HG02840 (cell line): ENCODE data around the gene KRTAP10-11.
"Not testable (repeated sequence)": the region's sequence is repeated elsewhere in the genome, so short reads cannot be mapped to it uniquely, and the experiment has no call there.

Source experiments
- ATAC-seq: cut with Tn5 transposase; IDR thresholded peaks from one replicate; pipeline ENCODE4 v1.9.1; 2021; ENCODE audit warnings: mild to moderate bottlenecking, moderate library complexity, moderate number of reproducible peaks; ENCODE audit not compliant: unreplicated experiment, low FRiP score

KRTAP10-11 gene

GRCh38 chr21:44637851-44638348 is 8.3 kb upstream of the KRTAP10-11 start:
- not testable (repeated sequence) for ATAC-seq

DNA sequence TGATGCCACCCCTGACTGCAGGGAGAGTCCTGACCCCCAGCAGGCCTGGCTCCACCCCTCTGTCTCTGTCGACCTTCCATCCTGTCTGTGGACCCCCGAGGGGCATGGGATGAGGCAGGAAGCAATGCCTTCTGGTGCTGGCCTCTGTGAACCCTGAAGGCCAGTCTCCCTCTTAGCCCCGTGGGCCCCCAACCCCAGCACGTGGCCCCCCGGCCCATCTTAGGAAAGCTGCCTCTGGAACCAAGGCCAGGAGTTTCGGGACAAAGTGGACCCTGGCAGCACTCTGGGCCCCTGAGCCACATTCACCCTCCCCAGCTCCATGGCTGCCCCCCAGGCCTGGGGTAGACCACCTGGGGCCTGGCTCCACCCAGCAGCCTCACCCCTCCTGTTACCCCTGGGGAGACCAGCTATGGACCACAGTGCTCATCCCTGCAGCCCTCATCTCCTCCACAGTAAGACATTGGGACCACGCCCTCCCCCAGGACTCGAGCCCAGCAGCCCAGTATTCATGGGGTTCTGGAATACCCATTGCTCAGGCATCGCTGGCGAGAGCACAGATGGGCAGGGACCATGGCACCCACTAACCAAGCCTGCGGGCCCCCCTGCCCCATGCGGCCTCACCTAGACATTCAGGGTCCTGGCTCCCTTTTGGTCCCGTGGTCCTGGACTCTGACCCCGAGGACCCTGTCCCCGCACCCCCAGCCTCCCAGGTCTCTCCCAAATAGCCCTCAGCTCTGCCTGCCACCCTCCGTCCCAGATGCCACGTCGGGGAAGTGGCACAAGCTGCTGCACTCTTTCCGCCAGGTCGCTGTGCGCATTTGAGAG is 7.5 kb upstream of the KRTAP10-11 start:
- not testable (repeated sequence) for ATAC-seq

GRCh38 chr21:44639331-44639655 is 6.9 kb upstream of the KRTAP10-11 start:
- ATAC-seq, result no peak

DNA sequence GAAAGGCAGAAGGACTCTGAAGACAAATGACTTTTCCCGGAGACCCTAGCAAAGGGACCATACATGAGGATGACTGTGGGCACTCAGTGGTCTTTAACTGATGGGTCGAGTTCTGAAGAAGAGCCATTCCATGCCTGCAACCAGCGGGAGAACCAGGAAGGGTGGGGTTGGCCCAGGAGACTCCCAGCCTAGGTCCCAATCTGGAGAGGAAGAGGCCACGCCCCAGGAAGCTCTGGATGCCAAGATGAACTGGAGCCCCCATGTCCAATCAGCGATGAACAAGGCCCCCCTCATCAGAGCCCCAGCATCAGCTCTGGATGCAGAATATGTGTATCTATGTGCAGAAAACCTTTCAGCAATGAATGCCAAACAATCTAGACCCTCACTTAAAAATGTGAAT is 5.5 kb upstream of the KRTAP10-11 start:
- no peak for ATAC-seq

GRCh38 chr21:44643741-44644310 is 2.4 kb upstream of the KRTAP10-11 start:
- no peak for ATAC-seq

DNA sequence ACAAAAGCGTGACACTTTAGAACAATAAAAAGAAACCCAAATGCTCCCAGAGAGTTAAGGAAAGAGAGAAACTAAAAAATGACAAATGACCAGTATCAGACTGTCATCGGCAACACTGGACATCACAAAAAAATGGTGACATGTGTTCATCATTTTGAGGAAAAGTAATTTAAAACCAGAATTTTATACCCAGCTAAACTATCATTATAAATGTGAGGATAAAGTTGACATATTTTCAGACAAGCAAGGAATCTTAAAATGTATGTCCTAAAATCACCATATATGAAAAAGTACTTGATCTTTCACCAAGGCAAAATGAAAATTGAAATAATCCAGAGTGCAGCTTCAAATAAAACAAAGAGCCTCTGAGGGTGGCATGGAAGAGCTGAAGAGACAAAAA is 1.3 kb upstream of the KRTAP10-11 start:
- no peak for ATAC-seq

DNA sequence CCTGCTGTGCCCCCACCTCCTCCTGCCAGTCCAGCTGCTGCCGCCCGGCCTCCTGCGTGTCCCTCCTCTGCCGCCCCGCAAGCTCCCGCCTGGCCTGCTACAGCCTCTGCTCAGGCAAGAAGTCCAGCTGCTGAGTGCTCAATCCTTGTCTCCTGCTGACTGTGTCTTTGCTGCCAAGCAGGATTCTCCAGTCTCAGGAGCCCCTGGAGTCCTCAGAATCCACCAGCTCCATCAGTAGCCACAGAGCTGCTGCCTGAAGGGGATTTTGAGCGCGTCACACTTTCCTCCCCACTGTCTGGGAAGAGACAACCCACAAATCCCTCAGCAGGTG is 973 bp downstream of the KRTAP10-11 start:
- ATAC-seq, result no peak

DNA sequence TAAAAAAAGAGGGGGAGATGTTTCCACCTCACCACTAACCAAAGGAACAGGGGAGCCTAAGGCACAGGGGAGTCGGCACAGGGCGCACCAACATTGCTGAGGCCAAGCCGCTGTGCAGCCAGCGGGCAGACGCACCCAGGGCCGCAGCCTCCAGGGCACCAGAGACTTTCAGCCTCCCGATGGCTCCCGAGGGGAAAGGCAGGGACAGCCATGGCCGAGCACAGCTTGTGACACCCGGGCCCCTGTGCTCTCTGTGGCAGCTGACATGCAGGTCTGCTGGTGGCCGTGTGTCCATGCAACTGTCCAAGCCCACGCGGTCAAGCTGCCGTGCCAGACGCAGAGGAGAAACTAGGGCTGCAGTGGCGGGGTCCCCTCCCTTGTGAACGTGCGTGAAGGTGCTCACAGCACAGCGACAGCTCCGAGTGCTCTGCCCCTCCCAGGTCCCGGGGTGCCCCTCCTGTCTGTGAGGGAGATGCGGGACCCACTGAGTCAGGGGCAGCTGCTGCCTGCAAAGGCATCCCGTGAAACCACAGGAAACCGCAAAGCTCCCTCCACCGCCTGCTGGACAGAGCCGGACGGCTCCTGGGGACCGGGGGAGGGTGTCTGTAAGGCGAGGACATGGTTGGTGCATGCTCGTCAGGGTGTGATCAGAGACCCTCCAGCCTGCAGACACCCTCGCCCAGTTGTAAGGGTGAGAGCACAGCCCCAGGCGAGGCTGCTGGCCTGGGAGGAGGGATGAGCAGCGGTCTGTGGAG is 2.5 kb downstream of the KRTAP10-11 start:
- no peak for ATAC-seq

- ATAC-seq, result no peak
Observed at GRCh38 chr21:44649521-44650100, 3.4 kb downstream of the KRTAP10-11 start.

GRCh38 chr21:44650265-44650972 is 4.2 kb downstream of the KRTAP10-11 start:
- ATAC-seq, result no peak

- ATAC-seq, result no peak
Observed at GRCh38 chr21:44650973-44651675, 4.9 kb downstream of the KRTAP10-11 start.

GRCh38 chr21:44653123-44653522 is 6.9 kb downstream of the KRTAP10-11 start:
- ATAC-seq, result no peak

GRCh38 chr21:44653656-44654575 is 7.7 kb downstream of the KRTAP10-11 start:
- ATAC-seq, result no peak

DNA sequence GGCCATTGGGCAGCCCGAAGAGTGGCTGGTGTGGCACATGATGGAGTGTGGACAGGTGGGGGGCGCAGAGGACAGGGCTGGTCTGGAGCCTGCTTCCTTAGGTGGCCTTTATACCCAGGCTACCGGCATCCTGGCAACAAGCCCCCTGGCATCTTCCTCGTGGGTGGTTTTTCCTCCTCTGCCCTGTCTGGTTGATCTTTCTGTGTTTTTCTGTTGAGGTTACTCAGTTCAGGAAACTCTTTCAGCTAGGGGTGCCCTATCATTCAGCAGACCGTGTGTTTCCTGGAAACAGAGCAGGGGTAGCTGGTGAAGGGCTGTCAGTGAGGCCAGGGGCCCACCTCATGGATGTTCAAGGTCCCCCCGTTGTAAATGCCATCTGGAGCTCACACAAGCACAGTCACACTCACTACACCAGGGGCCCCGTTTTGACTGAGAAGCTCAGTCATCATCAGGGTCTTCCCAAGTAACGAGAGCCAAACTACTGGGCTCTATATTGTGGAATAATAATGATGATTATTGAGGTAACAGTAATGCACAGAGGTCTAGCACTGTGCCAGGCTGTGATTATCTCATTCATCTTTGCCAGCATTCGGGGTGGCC is 8.5 kb downstream of the KRTAP10-11 start, which contains the start of gene KRTAP12-4:
KRTAP12-4 (minus strand) TSS at position 84 of the 600 bp plus-strand sequence; CDS start at position 39, 45 bp downstream.
- ATAC-seq, result no peak

DNA sequence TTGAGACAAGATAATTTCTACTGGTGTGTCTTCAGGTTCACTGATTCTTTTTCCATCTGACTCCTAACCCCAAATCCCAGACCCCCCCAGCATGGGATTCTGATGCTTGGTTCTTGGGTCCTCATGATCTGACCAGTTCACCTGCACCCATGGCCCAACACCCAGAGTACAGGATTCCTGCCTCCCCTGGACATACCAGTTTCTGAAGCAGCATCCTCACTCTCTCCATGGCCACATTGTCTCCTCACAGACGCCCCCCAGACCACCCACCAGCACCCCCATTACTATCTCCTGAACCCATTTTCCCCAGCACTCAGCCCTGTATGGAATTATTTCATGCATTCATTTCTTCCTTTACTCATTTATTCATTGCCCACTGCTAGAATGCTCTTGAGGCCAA is 10.7 kb downstream of the KRTAP10-11 start:
- ATAC-seq, result no peak

DNA sequence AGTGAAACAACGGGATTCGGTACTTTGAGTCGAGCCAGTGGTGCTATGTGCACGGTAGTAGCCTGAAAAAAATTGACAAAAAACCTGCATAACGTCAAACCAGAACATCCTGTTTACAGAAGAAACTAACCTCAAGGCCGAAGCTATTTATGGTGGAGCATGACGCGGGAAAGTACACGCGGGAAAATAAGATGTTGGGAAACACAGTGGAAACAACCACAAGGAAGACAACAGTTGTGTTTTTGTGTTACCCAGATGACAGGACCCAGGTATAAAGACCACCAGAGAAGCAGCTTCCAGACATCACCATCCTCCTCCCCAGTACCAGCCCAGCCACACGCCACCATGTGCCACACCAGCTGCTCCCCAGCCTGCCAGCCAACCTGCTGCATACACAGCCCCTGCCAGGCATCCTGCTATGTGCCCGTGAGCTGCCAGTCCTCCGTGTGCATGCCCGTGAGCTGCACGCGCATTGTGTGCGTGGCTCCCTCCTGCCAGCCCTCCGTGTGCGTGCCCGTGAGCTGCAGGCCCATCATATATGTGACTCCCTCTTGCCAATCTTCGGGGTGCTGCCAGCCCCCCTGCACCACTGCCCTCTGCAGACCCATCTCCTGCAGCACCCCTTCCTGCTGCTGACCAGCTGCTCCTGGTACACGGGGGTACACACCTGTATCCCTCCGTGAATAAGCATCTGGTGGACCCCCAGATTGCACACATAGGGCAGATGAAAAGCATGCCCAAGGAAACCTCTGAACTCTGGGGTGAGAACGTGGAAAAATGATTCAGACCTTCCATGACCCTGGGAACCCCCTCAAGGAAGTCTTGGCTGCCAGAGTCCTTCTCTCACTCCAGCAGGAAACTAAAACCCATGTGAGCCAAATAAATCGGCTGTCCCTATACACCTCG is 11.7 kb downstream of the KRTAP10-11 start, which contains the start of gene KRTAP12-3:
KRTAP12-3 (plus strand) TSS at position 298 of the 906 bp plus-strand sequence; CDS start at position 346, 48 bp downstream.
- ATAC-seq, result no peak

- no peak for ATAC-seq
Observed at GRCh38 chr21:44658541-44658910, 12.3 kb downstream of the KRTAP10-11 start.
